C4-2B (cell line): ENCODE results near the gene BLOC1S4.

ENCODE experiments used
- CTCF ChIP-seq: fragments of 450-650 bp; conservative IDR thresholded peaks from 2 replicates; pipeline ENCODE4 v1.5.1; 2017; ENCODE audit warnings: mild to moderate bottlenecking
- ZFX ChIP-seq: fragments of 450-650 bp; IDR thresholded peaks from 2 replicates; pipeline ENCODE4 v1.6.1; 2017

- no peak for TF ChIP-seq CTCF
- TF ChIP-seq ZFX: no peak
These were observed 12.5 kb downstream of the BLOC1S4 start for GRCh38 chr4:6728320-6729029.
